Osteocyte (in vitro differentiated cells): ENCODE data around the gene TMEM204. TPM values are rescaled to one million over a fixed set of nuclear protein-coding genes. Genes with fewer than 3 reads are reported as not detected.

Experiments used
- DNase-seq: peaks from one replicate; pipeline ENCODE4 v3.0.0; 2021; ENCODE audit warnings: mixed read lengths; ENCODE audit not compliant: unreplicated experiment; ENCODE audit errors: extremely low spot score
- H3K27ac Mint-ChIP-seq: one replicate; pipeline ENCODE4 v1.8.0; 2021; ENCODE audit warnings: mild to moderate bottlenecking, mixed read lengths; ENCODE audit not compliant: unreplicated experiment
- H3K27me3 Mint-ChIP-seq: one replicate; pipeline ENCODE4 v1.8.0; 2021; ENCODE audit warnings: mixed read lengths; ENCODE audit not compliant: unreplicated experiment
- H3K36me3 Mint-ChIP-seq: one replicate; pipeline ENCODE4 v1.8.0; 2021; ENCODE audit warnings: mixed read lengths; ENCODE audit not compliant: unreplicated experiment
- H3K4me1 Mint-ChIP-seq: one replicate; pipeline ENCODE4 v1.8.0; 2021; ENCODE audit warnings: mixed read lengths; ENCODE audit not compliant: unreplicated experiment
- H3K4me3 Mint-ChIP-seq: one replicate; pipeline ENCODE4 v1.8.0; 2021; ENCODE audit warnings: mild to moderate bottlenecking, moderate library complexity, mixed read lengths; ENCODE audit not compliant: unreplicated experiment
- H3K9me3 Mint-ChIP-seq: one replicate; pipeline ENCODE4 v1.8.0; 2021; ENCODE audit warnings: mixed read lengths; ENCODE audit not compliant: unreplicated experiment
- total RNA-seq: library from RNA; stranded (reverse); gene quantifications from 2 replicates; pipeline ENCODE4 v1.2.1, GENCODE V29; 2021
- TF ChIP-seq, protein P1 (sequence below): fragments of 200-600 bp; sonication (generic); IDR thresholded peaks from 2 replicates; pipeline ENCODE4 v1.5.0; 2021; ENCODE audit warnings: antibody characterized with exemption, mild to moderate bottlenecking, moderate library complexity

TMEM204 gene
- total RNA-seq, 1 donor from 2014 or later = 14.5 TPM

DNA sequence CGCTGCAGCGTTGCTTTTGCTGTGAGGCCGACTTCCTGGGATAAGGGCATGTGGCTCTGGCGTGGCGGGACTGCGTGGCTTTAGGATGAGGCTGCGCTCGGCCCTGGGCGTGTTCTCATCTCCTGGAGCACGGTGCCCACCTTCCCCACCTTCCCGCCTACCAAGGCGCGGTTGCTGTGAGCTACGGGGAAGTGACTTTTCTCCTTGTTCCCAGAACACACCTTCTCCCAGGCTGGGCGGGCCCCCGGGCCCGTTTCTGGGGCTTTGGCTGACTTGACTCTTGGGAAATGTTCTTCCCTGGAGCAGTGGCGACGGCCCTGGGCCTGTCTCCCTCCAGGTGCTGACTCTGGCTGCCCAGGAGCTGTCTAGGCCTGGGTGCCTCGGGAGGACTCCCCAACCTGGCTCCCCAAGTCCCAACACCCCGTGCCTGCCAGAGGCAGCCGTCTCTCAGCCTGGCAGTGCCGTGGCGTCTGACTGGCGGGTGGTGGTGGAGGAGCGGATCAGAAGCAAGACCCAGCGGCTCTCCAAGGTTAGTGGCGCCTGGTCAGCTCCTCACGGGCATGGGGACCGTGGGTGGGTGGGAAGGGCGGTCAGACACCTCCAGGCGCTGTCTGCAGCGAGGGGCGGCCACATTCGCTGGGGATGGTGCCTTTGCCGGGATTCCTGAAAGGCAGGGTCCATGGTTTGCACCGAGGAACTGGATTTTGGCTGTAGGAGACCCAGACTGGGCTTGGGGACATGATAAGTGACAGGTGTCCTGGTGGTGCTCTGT is 28.2 kb upstream of the TMEM204 start:
- H3K4me3 Mint-ChIP-seq = no peak overlapping the region
- H3K36me3 Mint-ChIP-seq = peaks cover 12% of the 10 kb centered on the region
- H3K9me3 Mint-ChIP-seq = no peaks in the 10 kb centered on the region
- DNase-seq = no peak
- TF ChIP-seq, protein P1, sequence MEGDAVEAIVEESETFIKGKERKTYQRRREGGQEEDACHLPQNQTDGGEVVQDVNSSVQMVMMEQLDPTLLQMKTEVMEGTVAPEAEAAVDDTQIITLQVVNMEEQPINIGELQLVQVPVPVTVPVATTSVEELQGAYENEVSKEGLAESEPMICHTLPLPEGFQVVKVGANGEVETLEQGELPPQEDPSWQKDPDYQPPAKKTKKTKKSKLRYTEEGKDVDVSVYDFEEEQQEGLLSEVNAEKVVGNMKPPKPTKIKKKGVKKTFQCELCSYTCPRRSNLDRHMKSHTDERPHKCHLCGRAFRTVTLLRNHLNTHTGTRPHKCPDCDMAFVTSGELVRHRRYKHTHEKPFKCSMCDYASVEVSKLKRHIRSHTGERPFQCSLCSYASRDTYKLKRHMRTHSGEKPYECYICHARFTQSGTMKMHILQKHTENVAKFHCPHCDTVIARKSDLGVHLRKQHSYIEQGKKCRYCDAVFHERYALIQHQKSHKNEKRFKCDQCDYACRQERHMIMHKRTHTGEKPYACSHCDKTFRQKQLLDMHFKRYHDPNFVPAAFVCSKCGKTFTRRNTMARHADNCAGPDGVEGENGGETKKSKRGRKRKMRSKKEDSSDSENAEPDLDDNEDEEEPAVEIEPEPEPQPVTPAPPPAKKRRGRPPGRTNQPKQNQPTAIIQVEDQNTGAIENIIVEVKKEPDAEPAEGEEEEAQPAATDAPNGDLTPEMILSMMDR = no peak
- H3K27ac Mint-ChIP-seq = no peak overlapping the region
- no peaks in the 10 kb centered on the region for H3K4me1 Mint-ChIP-seq
- H3K27me3 Mint-ChIP-seq = no peaks in the 10 kb centered on the region

DNA sequence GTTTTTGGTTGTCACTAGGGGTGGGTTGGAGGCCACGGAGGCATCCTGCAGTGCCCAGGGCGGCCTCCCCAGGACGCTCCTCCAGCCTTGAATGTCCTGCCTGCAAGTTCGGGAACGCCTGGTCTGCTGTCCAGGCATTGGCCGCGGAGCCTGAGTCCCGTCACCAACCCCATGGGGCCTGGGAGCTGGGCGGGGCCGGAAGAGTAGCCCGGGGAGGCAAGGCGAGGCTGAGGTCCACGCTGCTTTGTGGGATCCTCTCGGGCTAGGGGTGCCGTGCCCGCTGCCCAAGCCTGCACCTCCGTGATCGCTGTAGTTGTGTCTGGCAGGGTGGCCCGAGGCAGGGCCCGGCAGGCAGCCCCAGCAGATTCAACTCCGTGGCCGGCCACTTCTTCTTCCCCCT is 27.6 kb upstream of the TMEM204 start:
- no peak overlapping the region for H3K27ac Mint-ChIP-seq

DNA sequence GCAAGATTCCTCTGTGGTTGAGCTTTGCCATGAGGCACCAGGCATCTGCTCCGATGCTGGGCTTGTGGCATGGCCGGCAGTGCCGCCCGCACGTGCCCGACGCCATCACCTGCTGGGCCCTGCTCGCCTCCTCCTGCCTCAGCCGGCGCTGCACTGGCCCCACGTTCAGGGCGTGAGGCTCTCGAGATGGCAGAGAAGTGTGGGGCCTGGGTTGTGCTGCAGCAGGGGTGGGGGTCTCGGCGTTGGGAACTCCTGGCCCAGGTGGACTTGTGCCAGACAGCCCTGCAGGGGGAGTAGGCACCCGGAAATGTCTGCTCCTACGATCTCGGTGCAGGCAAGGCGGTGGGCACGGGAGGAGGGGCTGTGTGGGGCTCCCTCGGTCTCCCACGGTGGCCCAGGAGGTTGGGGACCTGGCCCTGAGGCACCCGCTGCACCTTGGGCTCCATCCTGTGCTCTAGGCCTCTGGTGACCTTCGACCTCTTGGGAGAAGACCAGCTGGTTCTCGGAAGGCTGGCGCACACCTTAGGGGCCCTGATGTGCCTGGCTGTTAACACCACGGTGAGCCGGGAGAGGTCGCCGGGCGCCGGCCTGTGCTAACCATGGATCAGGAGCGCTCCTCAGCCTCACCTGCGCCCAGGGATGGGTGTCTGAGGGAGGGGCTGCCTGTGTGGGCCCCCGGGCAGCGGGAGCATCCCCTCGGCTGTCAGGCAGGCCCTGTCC is 26.8 kb upstream of the TMEM204 start:
- Mint-ChIP-seq H3K9me3 (no peaks in the 10 kb centered on the region), H3K27me3 (no peaks in the 10 kb centered on the region), H3K27ac (no peak overlapping the region), H3K4me3 (no peak overlapping the region), H3K4me1 (no peaks in the 10 kb centered on the region), H3K36me3 (peaks cover 14% of the 10 kb centered on the region)
- TF ChIP-seq, protein P1 = no peak
- DNase-seq = no peak

More for the DNA sequence above, 27.6 kb upstream of the TMEM204 start:
- Mint-ChIP-seq H3K27me3 (no peaks in the 10 kb centered on the region), H3K4me3 (no peak overlapping the region), H3K36me3 (peaks cover 13% of the 10 kb centered on the region), H3K9me3 (no peaks in the 10 kb centered on the region), H3K4me1 (no peaks in the 10 kb centered on the region)
- TF ChIP-seq, protein P1 = no peak
- no peak for DNase-seq

DNA sequence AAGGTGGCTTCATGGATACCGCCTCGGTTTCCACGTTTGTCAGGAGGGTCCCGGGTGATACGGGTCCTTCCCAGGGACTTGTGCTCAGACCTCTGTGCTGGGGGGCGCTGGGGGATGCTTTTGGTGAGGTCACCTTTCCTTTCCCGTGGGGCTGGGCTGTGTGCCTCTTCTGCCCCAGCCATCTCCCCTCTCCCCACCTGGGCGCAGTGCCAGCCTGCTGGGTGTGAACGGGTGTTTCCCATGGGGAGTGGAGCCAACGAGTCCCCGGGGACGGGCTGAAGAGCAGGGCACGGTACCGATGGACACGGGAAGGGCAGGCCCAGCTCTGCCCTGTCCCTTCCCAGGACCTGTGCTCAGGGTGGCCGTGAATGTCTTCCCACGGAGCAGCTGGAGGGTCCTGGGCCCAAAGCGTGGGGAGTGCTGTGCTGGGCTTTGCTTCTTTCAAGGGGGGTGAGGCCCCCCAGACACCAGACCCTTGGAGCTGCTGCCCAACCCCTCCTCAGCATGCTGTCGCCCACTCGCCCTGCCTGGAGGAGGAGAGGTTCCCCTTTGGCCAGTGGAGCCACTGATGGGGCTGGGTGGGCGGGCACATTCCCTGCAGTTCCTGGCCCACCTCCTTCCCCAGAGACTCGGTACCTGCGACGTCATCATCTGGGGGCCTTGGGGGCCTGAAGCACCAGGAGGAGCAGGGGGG is 24.8 kb upstream of the TMEM204 start:
- Mint-ChIP-seq H3K27ac (no peak overlapping the region), H3K9me3 (no peaks in the 10 kb centered on the region), H3K4me3 (no peak overlapping the region), H3K36me3 (peaks cover 11% of the 10 kb centered on the region), H3K4me1 (no peaks in the 10 kb centered on the region), H3K27me3 (no peaks in the 10 kb centered on the region)
- DNase-seq = no peak
- TF ChIP-seq, protein P1 = no peak
